ENCODE data around the gene KDM5D. TPM values are rescaled to one million over a fixed set of nuclear protein-coding genes. Genes with fewer than 3 reads are reported as not detected.

Gene KDM5D
- total RNA-seq: 100 to 1,000 TPM in 2 of 4 donors, 1 to 10 TPM in 1, under 1 TPM in 1; 0.94 to 148 (median 56.6) TPM

DNA sequence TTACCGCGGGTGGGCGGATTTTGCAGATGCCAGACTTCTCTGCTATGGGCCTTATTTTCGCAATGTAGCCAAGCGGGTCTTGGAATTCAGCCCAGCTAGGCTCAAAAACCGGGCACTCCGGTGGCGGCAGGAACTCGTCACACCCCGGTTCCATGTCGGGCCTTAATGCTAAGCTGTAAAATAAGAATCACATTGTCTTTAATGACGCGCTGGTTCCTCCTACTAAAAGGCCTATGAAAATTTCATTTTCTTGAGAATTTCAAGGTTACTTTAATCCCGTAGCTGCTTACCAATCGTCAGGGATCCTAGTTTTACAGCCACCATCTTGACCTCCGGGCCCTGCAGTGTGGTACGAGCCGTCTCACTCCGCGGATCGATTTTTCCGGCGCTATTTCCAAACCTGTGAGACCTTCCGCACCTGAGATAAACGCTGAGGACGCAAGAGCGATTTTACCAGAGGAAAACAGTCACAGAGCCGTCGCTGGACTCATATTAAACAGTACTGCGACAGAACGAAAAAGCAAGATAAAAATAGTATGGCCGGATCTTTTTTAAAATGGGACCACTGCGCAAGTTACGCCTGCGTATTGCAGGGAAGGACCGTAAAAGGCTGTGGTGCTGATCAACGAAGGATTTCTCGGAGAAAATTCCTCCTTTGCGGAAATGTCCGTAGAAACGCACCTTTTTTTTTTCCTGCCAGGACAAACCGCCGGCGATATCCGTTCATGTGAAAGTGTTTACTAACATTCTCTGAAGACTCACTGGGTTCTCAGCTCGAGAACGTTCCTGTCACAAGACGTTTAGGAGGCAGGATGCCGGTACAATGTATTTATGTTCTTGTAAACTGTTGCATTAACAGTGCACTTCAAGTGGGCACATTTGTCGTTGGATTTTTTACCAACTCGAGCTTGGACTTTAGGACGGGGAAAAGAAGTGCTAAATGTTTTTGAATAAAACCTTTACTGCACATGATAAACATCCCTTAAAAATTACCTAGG, at the start of gene KDM5D:
Gene KDM5D, minus strand, starts transcription at position 346 of the 998 bp plus-strand sequence. Its CDS starts 192 bp downstream, at position 154.
- Histone ChIP-seq H3K27me3 (no peaks in the 10 kb centered on the region), H3K4me3 (peak within 1 kb of the TSS in 2 of 4 donors; percentile 50 to 62)

DNA sequence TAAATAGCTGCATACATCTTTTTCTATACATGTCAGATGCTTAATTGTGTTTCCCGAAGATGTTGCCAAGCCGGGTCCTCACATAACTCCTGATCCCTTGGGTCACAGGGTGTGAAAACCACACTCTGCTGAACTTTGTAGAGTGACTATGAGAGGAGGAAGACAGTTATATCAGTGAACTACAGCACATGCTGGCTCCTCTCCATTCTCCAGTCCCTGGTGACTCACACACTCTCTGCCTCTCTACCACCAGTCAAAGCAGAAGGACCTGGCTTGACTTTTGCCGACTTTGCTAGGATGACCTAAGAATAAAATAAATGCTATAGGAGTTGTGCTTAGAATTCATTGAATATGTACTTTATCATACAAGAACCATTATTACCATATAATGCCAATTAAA, 23.8 kb upstream of the KDM5D start:
- no peak for DNase-seq
- no peak for TF ChIP-seq POLR2A (IDR thresholded peaks at IDR 0.05)
- TF ChIP-seq, protein P1, sequence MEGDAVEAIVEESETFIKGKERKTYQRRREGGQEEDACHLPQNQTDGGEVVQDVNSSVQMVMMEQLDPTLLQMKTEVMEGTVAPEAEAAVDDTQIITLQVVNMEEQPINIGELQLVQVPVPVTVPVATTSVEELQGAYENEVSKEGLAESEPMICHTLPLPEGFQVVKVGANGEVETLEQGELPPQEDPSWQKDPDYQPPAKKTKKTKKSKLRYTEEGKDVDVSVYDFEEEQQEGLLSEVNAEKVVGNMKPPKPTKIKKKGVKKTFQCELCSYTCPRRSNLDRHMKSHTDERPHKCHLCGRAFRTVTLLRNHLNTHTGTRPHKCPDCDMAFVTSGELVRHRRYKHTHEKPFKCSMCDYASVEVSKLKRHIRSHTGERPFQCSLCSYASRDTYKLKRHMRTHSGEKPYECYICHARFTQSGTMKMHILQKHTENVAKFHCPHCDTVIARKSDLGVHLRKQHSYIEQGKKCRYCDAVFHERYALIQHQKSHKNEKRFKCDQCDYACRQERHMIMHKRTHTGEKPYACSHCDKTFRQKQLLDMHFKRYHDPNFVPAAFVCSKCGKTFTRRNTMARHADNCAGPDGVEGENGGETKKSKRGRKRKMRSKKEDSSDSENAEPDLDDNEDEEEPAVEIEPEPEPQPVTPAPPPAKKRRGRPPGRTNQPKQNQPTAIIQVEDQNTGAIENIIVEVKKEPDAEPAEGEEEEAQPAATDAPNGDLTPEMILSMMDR (IDR thresholded peaks at IDR 0.05): no peak
- H3K36me3 ChIP-seq: no peaks in the 10 kb centered on the region
- no peaks in the 10 kb centered on the region for H3K9me3 ChIP-seq
- H3K27ac ChIP-seq: no peak overlapping the region
- no peaks in the 10 kb centered on the region for H3K27me3 ChIP-seq
- H3K4me3 ChIP-seq: no peak overlapping the region
- H3K4me1 ChIP-seq: no peaks in the 10 kb centered on the region

More for the DNA sequence above, at the start of gene KDM5D:
- TF ChIP-seq, protein P1 (IDR thresholded peaks at IDR 0.05): no peak
- TF ChIP-seq POLR2A (IDR thresholded peaks at IDR 0.05): no peak
- peak in 1 of 3 donors; percentile 63 for DNase-seq
- Histone ChIP-seq H3K4me1 (no peaks in the 10 kb centered on the region), H3K27ac (peak within 1 kb of the TSS in 2 of 4 donors; percentile 84 to 87), H3K36me3 (peaks cover 0 to 20% (median 0%) of the 10 kb centered on the region in 3 donors), H3K9me3 (no peaks in the 10 kb centered on the region)

DNA sequence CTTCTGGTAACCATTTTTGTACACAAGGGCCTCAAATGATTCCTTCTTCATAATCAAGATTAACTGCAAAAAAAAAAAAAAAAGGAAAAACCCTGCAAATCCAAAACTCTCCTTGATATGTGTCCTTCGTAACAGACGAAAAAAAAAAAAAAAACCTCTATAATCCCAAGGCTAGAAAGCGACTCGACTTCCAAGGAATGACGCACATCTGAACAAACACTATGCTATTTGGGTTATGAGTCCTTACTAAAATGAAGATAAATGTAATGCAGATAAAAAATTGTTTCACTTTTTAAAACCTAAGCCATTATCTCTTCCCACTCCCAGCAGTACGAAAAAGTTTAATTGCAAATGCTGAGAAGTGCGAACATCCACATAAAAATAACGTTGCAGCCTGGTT, 1.2 kb downstream of the KDM5D start:
- H3K9me3 ChIP-seq: no peaks in the 10 kb centered on the region
- no peak for DNase-seq
- no peaks in the 10 kb centered on the region for H3K4me1 ChIP-seq
- TF ChIP-seq, protein P1 (IDR thresholded peaks at IDR 0.05): no peak
- no peak for TF ChIP-seq POLR2A (IDR thresholded peaks at IDR 0.05)
- peak overlapping the region in 2 of 4 donors; percentile 84 to 87 for H3K27ac ChIP-seq
- no peaks in the 10 kb centered on the region for H3K27me3 ChIP-seq
- peak overlapping the region in 2 of 4 donors; percentile 50 to 62 for H3K4me3 ChIP-seq
- H3K36me3 ChIP-seq: peaks cover 0 to 20% (median 0%) of the 10 kb centered on the region in 3 donors

DNA sequence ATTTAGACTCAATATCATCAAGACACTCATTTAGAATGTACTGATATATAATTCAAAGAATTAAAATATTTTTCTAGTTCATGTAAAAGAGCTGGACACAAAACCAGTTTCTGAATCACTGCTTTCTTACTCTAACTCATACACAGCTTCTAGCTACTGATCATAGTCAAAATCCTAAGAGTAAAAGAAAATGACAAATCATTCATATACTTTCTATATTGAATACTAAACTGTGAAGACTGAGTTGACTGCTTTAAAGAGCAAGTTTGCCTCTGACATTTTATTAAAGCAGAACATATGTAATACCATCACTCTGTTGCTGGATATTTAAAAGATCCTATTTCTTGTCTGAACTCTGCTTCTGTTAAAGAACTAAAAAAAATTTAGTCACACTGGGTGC, 2.4 kb downstream of the KDM5D start:
- no peak for DNase-seq
- no peak for TF ChIP-seq POLR2A (IDR thresholded peaks at IDR 0.05)
- TF ChIP-seq, protein P1 (IDR thresholded peaks at IDR 0.05): no peak
- Histone ChIP-seq H3K27me3 (no peaks in the 10 kb centered on the region), H3K36me3 (peaks cover 0 to 20% (median 0%) of the 10 kb centered on the region in 3 donors), H3K4me1 (no peaks in the 10 kb centered on the region), H3K27ac (no peak overlapping the region), H3K9me3 (no peaks in the 10 kb centered on the region), H3K4me3 (no peak overlapping the region)

DNA sequence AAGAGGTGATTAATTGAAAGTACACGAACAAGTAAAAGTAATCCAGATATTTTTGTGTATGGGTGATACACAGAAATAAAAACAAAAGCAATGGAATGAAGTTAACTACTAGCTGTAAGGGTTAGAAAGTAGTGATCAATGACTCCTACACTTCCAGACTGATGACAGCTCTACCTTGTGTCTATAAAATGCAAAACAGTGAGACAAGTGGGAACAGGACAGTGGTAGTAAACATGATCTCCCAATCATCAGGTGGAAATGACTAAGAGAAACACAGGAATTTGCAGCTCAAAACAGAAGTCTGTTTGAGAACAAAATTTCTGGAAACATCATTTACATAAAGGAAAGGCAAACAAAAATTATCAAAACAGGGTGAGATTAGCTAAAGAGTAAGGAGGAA, 10.1 kb downstream of the KDM5D start:
- Histone ChIP-seq H3K36me3 (peaks cover 0 to 34% (median 0%) of the 10 kb centered on the region in 3 donors), H3K27ac (no peak overlapping the region), H3K27me3 (no peaks in the 10 kb centered on the region), H3K4me1 (no peaks in the 10 kb centered on the region), H3K9me3 (no peaks in the 10 kb centered on the region), H3K4me3 (no peak overlapping the region)
- no peak for DNase-seq
- TF ChIP-seq, protein P1 (IDR thresholded peaks at IDR 0.05): no peak
- no peak for TF ChIP-seq POLR2A (IDR thresholded peaks at IDR 0.05)

All from Peyer's patch (tissue), 4 donors.